GM18511 (cell line): ENCODE data around the gene FOXD1.
"Not testable (repeated sequence)": the region's sequence is repeated elsewhere in the genome, so short reads cannot be mapped to it uniquely, and the experiment has no call there.

ENCODE experiments used
- ATAC-seq: cut with Tn5 transposase; IDR thresholded peaks from one replicate; pipeline ENCODE4 v1.9.1; 2021; ENCODE audit warnings: mild to moderate bottlenecking, moderate library complexity; ENCODE audit not compliant: unreplicated experiment

Gene FOXD1

DNA sequence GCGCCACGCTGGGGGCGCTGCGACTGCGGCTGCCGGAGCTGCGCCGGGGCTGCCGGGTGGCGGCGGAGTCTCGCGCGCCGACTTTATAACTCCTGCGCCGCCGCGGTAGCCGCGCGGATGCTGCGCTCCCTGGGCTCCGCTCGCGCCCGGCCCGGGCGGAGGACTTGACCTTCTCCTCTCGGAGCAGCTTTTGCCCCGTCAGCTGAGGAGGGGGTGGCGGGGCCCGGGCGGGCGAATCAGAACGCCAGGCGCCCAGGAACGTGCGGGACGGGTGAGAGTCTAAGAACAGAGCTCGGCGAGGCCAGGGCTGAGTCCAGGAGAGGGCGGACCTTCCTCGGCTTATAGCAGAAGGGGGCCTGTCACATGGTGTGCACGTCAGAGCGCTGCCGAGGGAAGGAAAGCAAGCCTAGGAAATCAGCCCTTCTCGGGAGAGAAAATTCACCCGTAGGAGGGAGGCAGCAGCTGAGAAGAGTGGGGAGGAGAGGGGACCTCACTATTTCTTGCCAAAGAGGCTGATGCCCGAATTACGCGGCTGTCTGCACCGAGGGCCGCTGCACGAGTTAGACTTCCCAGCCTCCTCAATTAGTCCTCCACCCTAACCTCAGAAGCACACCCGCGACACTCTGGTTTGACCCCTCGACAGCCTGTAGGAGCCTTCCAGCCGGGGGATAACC is at the start of gene FOXD1:
Gene FOXD1, minus strand, starts transcription at position 315 of the 674 bp plus-strand sequence. CDS start 415 bp downstream, outside the sequence.
- no peak for ATAC-seq

DNA sequence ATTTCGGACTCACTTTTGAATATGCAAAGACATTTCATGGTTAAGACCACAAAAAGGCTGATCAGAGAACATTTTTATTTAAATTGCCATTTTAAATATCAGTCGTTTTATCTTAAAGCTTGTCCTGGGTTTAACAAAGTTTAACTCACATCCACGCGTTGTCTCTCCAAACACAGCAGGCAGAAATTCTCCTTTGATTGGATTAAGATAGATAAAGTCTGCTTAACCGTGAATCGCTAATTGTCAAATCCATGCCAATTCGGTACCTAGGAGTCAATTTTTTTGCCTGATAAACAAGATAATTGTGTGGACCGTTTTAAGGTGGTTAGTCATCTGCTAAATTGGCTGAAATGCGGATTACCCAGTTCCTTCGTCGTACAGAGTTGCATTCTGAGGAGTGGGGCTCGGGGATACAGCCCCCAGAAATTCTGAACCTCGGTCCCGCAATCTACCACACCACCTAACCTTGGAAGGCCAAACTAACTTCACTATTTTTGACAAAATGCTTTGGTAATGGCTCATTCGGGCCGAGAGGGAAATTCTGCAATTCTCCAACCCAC is 49.0 kb upstream of the FOXD1 start:
- no peak for ATAC-seq

DNA sequence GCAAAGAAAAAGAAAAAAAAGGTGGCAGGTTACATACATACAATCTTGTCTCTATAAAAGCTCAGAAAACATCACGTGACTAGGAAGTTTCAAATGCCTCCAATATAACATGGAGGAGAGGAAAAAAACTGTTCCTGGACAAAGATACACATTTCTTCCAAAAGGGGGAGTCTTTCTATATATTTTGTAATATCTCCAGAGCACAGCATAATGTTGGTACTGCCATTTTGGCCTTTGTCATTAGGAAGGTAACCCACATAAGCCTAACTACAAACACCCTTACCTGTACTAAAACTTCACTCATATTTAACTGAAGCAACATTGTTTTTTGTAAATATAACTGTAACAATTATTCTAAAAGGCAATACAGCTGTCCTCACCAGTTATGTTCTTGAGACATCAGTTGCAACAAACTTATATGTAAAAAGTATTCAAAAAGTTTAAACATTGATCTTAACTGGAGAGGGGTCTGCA is 48.4 kb upstream of the FOXD1 start:
- no peak for ATAC-seq

GRCh38 chr5:73495772-73496335 is 47.3 kb upstream of the FOXD1 start:
- no peak for ATAC-seq

DNA sequence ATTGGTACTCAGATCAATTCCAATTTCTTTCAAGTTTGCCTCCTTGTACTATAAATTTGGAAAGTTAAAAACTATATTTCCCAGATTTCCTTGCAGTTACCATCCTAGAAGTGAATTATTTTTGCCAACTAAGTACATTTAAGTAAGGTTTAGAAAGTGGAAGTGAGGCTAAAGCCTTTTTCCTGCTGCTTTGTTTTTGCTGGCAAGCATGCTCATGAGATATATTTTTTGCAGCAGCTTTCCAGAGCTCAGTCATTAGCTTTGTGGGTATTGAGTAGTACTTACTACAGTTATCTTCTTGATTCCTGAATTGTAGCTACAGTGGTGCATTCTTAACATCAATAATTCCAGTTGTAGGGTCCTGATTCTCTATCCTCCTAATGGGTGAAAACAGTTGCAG is 46.1 kb upstream of the FOXD1 start:
- ATAC-seq: no peak

DNA sequence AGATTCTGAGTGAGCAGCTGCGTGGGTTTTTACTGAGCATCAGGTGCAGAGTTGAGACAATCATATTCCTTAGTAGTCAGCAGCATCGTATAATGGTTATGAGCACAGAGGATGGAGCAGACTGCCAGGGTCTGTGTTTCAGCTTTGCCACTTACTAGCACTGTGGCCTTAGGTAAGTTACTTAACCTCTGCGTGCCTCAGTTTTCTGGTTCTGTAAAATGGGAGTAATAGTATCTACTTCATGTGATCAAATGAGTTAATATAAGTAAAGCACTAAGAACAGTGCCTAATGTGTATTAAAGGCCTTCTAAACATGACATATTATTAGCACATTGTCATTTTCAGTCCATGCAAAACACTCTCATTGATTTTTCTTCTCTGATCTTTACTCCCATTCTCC is 44.8 kb upstream of the FOXD1 start:
- no peak for ATAC-seq

- ATAC-seq: no peak
Observed at GRCh38 chr5:73491155-73491554, 42.6 kb upstream of the FOXD1 start.

DNA sequence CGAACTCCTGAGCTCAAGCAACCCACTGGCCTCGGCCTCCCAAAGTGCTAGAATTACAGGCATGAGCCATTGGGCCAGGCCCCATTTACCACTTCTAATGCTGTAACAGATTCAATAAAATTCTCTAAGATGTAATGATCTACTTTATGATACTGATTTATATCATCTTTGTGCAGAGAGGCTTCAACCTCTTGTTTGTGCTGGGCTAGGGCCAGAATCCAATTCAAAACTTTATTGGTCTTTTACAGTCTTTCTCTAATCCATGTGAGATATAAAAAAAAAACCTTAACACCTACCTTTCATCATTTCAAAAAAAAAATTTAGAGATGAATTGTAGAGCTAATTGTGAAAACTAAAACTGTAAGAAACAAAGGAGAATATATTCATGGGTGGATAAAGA is 41.5 kb upstream of the FOXD1 start:
- no peak for ATAC-seq

- ATAC-seq: no peak
Observed at GRCh38 chr5:73488806-73489205, 40.2 kb upstream of the FOXD1 start.

GRCh38 chr5:73487815-73488214 is 39.2 kb upstream of the FOXD1 start:
- no peak for ATAC-seq

- not testable (repeated sequence) for ATAC-seq
Observed at GRCh38 chr5:73487257-73487656, 38.7 kb upstream of the FOXD1 start.

DNA sequence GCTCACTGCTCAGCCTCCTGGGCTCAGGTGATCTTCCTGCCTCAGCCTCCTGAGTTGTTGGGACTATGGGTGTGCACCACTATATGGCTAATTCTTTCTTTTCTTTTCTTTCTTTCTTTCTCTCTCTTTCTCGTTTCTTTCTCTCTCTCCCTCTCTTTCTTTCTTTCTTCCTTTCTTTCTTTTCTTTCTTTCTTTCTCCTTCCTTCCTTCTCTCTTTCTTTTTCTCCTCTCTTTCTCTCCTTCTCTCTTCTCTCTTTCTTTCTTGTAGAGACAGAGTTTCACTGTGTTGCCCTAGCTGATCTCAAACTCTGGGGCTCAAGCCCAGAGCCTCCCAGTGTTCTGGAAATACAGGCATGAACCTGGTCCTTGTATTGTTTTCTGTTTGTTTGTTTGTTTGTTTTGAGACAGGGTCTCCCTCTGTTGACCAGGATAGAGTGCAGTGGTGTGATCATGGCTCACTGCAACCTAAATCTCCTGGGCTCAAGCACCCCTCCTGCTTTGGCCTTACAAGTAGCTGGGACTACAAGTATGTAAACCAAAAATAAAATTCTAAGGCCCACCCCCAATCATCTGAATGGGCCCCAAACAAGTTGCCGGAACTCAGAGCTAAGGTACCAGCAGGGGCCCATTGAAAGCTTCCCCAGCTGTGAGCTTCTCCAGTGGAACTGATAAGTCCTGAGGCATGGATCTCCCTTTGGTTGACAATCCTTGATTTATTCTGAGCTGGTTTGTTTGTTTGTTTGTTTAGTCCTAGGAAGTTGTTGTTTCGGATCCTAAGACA is 37.7 kb upstream of the FOXD1 start:
- ATAC-seq: no peak

GRCh38 chr5:73485715-73486114 is 37.1 kb upstream of the FOXD1 start:
- no peak for ATAC-seq

DNA sequence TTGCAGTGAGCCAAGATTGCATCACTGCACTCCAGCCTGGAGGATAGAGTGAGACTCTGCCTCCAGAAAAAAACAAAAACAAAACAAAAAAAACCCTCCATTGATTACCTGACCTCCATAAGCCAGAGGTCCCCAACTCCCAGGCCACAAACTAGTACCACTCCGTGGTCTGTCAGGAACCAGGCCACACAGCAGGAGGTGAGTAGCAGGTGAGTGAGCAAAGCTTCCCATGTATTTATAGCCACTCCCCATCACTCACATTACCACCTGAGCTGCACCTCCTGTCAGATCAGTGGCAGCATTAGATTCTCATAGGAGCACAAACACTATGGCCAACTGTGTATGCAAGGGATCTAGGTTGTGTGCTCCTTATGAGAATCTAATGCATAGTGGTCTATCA is 35.9 kb upstream of the FOXD1 start:
- no peak for ATAC-seq

DNA sequence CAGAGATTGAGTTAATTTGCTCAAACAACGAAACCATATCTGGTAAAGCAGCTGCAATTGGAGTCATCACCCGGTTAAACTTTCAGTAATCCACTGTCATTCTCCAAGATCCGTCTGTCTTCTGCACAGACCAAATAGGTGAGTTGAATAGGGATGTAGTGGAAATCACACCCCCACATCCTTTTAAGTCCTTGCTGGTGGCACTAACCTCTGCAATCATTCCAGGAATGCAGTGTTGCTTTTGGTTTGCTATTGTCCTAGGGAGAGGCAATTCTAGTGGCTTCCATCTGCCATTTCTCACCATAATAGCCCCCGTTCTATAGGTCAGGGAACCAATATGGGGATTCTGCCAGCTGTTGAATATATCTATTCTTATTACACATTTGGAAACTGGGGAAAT is 35.1 kb upstream of the FOXD1 start:
- no peak for ATAC-seq

DNA sequence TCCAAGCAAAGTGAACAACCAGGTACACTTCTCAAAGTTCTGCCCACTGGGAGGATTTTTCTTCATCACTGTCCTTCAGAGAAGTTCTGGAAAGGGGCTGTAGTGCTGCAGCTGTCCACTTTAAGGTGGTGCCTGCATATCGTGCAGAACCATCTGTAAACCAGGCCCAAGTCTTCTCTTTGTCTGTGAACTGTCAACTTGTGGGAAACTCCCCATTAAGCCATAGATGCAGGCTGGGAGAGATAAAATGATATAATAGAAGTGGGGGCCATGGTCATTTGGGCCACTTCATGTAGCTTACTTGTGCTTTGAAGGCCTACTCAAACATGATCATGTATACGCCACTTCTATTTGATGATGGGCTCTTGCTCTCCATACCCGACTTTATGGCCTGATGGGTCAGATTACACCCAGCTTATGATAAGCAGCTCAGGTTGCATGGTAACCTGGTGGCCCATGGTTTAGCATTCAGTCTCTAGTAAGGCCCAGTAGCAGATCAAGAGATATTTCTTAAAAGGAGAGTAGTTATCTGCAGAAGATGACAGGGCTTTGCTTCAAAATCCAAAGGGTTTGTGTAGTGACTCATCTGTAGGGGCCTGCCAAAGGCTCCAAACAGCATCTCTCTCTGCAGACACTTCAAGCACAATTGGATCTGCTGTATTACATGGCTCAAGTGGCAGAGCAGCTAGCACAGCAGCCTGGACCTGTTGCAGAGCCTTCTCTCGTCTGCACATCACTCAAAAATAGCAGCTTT is 34.0 kb upstream of the FOXD1 start:
- ATAC-seq: no peak

DNA sequence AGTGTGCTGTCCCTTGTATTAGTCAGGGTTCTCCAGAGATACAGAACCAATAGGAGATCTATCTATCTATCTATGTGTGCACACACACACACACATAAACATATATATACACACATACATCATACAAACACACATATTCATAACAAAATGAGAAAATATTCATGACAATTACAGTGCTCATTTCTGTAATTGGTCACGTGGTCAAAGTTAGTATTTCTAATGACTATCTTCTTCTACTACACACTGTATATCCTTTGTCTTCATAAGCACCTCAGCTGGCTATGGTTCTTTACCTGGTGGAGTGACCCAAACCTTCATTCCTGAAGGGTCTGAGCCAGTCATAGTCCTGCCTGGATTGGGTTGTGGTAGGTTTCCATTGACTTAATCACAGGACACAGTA is 31.9 kb upstream of the FOXD1 start:
- no peak for ATAC-seq

DNA sequence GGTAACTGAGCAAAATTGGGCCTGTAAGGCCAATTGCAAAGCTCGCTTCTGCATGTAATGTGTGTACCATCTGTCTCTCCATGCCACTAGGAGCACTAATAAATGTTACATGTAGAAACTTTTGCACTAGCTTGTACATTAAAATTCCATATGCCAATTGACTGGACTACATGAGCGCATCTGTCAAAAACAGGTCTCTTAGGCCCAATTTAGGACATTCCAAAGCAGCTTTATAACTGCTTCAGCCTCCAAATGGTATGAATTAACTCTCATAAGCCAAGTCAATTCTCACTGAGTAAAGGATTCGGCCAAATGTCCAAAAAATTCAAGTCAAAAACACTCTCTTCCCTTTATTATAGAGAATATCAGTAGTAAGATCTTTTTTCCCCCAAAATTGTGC is 23.5 kb upstream of the FOXD1 start:
- no peak for ATAC-seq

DNA sequence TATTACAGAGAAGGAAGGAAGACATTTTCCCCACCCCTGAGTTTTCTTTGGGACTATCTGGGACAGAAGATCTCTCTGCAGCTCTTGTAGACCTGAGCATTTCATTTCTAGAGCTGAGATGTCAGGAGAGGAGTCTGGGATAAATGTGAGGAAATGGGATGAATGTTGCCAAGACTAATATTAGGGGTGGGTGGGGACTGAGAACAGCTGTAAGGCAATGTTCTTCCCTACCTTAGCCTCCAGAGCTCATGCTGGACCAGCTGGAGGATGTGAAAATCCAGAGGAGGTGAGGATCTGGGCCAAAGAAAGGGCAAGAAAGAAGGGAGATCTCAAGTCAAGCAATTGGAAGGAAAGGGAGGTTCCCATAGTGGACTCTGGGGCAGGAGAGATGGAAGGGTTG is 23.1 kb upstream of the FOXD1 start:
- no peak for ATAC-seq

DNA sequence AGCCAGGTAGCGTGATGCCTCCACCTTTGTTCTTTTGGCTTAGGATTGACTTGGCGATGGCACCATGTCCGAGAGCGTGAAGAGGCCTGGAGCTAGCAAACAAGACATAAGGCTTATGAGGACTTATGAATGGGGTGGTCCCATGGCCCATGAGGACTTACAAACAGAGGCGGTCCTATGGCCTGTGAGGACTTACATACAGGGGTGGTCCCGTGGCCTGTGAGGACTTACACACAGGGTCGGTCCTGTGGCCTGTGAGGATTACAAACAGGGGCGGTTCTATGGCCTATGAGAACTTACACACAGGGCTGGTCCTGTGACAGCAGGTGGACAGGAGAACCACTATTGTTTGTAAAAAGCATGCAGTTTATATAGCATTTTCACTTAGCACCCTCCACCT is 21.3 kb upstream of the FOXD1 start:
- ATAC-seq: no peak

DNA sequence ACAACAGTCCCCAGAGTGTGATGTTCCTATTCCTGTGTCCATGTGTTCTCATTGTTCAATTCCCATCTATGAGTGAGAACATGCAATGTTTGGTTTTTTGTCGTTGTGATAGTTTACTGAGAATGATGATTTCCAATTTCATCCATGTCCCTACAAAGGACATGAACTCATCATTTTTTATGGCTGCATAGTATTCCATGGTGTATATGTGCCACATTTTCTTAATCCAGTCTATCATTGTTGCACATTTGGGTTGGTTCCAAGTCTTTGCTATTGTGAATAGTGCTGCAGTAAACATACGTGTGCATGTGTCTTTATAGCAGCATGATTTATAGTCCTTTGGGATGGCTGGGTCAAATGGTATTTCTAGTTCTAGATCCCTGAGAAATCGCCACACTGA is 20.1 kb upstream of the FOXD1 start:
- ATAC-seq: not testable (repeated sequence)
